ENCODE results near the gene GSTM5.
"Not testable (repeated sequence)": the region's sequence is repeated elsewhere in the genome, so short reads cannot be mapped to it uniquely, and the experiment has no call there.

GSTM5 gene

GRCh38 chr1:109711593-109712320 is at the start of gene GSTM5:
GSTM5 (plus strand) TSS chr1:109712251; CDS start chr1:109712313, 62 bp downstream.
- FAIRE-seq = not testable (repeated sequence)

GRCh38 chr1:109664671-109665070 is 47.4 kb upstream of the GSTM5 start:
- FAIRE-seq = no peak

- FAIRE-seq = no peak
Observed at GRCh38 chr1:109667452-109668122, 44.5 kb upstream of the GSTM5 start, which contains the start of gene GSTM2. GSTM2 (plus strand) TSS chr1:109668057; CDS start chr1:109668116, 59 bp downstream.

- no peak for FAIRE-seq
Observed at GRCh38 chr1:109668123-109668775, 43.8 kb upstream of the GSTM5 start.

GRCh38 chr1:109669246-109669948 is 42.7 kb upstream of the GSTM5 start:
- no peak for FAIRE-seq

GRCh38 chr1:109669949-109670302 is 42.1 kb upstream of the GSTM5 start:
- not testable (repeated sequence) for FAIRE-seq

GRCh38 chr1:109671067-109671466 is 41.0 kb upstream of the GSTM5 start:
- FAIRE-seq = no peak

GRCh38 chr1:109673861-109674260 is 38.2 kb upstream of the GSTM5 start:
- FAIRE-seq = not testable (repeated sequence)

- not testable (repeated sequence) for FAIRE-seq
Observed at GRCh38 chr1:109676683-109677381, 35.2 kb upstream of the GSTM5 start.

GRCh38 chr1:109677459-109677858 is 34.6 kb upstream of the GSTM5 start:
- no peak for FAIRE-seq

- not testable (repeated sequence) for FAIRE-seq
Observed at GRCh38 chr1:109678637-109679036, 33.4 kb upstream of the GSTM5 start.

GRCh38 chr1:109684777-109685176 is 27.3 kb upstream of the GSTM5 start:
- FAIRE-seq = not testable (repeated sequence)

GRCh38 chr1:109685399-109685798 is 26.7 kb upstream of the GSTM5 start:
- not testable (repeated sequence) for FAIRE-seq

- not testable (repeated sequence) for FAIRE-seq
Observed at GRCh38 chr1:109685890-109686289, 26.2 kb upstream of the GSTM5 start.

- FAIRE-seq = not testable (repeated sequence)
Observed at GRCh38 chr1:109687109-109687508, 24.9 kb upstream of the GSTM5 start.

GRCh38 chr1:109687641-109688499 is 24.2 kb upstream of the GSTM5 start, which contains the start of gene GSTM1:
GSTM1 (plus strand) TSS chr1:109687817; CDS start chr1:109687874, 57 bp downstream.
- no peak for FAIRE-seq

GRCh38 chr1:109689844-109690405 is 22.1 kb upstream of the GSTM5 start:
- no peak for FAIRE-seq

- FAIRE-seq = no peak
Observed at GRCh38 chr1:109691759-109692158, 20.3 kb upstream of the GSTM5 start.

GRCh38 chr1:109694400-109694799 is 17.7 kb upstream of the GSTM5 start:
- FAIRE-seq = not testable (repeated sequence)

- not testable (repeated sequence) for FAIRE-seq
Observed at GRCh38 chr1:109695138-109695537, 16.9 kb upstream of the GSTM5 start.

GRCh38 chr1:109697066-109697465 is 15.0 kb upstream of the GSTM5 start:
- FAIRE-seq = no peak
